ENCODE data around the gene KIF3C.

Gene KIF3C

GRCh38 chr2:25877431-25878360, 104.6 kb downstream of the KIF3C start:
- DNase-seq (ENCODE audit: low read depth, low spot score): peak; percentile 71

All from astrocyte of the hippocampus (primary cell).